Measurements from ENCODE around the gene ZNRF3.
A peak's percentile ranks its signal among the peaks of the same experiment; 100 is the strongest.
"Not testable (repeated sequence)": the region's sequence is repeated elsewhere in the genome, so short reads cannot be mapped to it uniquely, and the experiment has no call there.

ZNRF3 gene

DNA sequence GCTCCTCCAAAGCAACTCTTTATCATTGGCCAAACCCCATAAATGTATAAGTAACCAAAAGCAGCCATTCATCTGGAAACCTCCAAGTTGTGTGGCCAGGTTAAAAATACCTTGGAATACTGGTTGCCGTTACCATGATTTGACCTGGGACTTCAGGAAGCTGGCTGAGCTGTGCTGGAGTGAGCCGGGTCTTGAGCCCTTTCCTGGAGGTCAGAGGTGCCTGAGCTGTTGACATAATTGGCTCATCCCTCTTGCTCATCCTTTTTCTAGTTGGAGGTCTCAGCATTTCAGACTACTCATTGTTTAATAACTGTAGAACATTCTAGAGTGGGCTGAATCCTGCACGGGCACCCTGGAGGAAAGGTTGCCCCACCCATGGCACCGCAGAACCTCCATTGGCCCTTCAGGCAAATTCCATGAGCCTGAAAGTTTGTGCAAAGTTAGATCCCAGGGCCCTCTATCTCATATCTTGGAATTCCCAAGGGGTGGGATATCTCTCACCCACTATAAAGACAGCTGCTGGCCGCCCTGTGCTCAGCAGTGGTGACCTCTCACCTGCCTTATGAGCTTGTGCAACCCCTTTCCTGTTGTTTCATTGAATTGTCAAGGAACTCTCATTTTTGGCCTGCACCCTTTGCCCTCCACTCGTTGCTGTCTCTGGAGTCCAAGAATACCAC is 101.2 kb downstream of the ZNRF3 start:
- no peak for DNase-seq (ENCODE audit: low spot score)

DNA sequence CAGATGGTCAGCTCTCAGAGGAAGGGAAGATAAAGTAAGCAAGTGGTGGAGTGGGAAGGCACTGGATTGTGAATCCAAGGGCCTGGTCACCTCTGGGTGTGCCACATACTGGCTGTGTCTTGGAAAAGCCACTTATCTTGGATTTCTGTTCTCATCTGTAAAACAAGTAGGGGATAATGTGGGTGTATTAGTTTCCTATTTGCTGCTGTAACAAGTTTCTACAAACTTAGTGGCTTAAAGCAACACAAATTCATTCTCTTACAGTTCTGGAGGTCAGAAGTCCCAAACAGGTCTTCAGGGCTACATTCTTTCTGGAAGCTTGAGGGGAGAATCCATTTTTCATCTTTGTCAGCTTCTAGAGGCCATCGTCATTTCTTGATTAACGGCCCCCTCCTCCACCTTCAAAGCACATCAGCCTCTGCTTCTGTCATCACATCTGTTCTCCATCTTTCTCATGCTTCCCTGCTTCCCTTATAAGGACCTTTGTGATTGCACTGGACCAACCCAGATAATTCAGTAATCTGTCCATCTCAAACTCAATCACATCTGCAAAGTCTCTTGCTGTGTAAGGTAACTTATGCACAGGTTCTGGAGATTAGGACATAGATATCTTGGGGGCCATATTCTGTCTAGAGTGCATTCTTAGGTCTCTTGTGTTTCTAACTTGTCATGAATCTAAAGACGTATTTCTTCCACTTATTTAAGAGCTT is 102.4 kb downstream of the ZNRF3 start:
- DNase-seq (ENCODE audit: low spot score): no peak

DNA sequence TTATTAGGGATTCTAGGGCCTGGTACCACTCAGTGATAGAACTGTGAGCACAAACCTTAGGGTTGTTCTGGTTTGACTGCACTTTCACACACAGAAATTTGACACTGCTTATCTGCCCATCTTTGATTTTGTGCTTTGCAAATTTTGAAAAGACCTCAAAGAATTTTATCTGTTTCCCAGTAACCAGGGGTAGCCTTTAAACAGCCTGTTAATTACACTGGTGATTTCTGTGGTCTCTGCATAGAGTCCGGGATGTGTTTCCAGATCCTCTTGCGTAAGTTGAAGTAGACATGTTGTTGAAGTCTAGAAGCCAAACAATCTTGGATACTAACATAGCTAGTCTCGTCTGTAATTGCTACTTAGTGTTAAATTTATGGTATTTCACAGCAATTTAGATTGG is 103.0 kb downstream of the ZNRF3 start:
- DNase-seq (ENCODE audit: low spot score): no peak

DNA sequence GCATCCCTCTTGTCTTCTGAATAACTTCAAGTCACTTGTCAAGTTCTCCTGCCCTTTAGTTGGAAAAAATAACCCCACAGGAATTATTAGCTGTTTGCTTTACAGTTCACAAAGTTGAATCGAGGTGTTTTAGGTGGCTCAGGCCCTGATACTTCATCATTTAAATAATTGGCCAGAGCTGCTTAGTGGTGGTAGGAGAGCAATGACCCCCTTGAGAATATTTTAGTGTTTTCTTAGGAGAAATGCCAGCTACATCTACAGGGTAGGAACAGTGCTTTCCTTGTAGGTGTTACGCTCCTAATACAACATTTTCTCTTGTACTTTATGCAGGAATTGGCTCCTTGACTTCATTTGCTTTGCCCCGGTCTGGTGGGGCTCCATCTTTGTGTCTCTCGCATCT is 105.1 kb downstream of the ZNRF3 start:
- DNase-seq (ENCODE audit: low spot score): no peak

DNA sequence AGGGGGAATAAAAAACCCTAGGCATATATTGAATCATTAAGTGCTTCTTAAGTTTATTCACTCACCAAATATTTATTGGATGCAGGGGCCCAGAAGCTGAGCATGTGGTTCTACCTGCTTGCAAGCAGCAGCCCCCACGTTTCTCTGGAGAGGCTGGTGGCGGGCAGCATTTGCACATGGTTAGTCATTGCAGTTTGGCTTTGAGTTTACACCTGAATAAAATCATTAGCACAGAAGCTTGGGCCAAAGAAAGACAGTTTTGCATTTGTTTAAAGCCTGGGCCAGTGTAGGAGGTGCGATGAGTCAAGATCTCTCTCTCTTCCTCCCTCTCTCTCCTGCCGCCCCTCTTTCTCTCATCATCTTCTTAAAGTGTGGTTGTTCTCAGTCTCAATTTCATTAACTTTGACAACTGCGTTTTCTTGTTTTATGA is 105.7 kb downstream of the ZNRF3 start:
- DNase-seq (ENCODE audit: low spot score): no peak

DNA sequence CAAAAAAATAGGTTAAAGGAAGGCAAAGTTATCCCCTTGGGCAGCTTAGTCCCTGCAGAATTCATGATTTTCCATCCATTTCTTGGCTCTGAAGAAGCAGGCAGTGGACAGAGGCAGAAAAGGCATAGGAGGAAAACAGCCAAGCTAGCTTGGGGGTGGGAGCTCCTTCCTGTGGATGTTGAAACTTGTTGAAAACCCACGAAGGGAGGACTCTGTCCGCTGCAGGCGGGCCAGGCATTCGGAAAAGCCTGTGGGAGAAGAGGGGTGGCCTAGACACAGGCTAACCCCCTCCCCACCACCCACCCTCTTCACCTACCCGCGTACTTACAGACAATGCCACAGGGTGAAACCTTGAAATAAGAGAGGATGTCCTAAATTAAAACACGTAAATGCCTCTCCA is 106.1 kb downstream of the ZNRF3 start:
- DNase-seq (ENCODE audit: low spot score): no peak

DNA sequence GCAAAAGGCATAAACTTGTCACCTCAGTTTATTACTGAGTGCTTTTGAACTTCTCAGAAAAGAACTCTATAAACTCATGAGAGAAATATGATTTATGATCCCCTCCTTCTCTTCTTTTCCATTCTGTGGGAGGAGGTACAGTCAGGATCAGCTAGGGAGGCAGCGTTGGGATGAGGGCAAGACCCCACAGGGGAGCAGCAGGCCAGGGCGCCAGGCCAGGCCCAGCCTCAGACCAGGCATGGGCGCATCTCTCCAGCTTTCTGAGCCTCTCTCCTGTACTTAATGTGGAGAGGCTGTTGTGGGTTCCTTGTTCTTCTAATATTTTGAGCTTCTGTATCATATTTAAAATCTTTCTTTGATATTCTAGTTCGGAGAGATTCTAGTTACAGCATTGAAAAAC is 106.5 kb downstream of the ZNRF3 start:
- DNase-seq (ENCODE audit: low spot score): no peak

DNA sequence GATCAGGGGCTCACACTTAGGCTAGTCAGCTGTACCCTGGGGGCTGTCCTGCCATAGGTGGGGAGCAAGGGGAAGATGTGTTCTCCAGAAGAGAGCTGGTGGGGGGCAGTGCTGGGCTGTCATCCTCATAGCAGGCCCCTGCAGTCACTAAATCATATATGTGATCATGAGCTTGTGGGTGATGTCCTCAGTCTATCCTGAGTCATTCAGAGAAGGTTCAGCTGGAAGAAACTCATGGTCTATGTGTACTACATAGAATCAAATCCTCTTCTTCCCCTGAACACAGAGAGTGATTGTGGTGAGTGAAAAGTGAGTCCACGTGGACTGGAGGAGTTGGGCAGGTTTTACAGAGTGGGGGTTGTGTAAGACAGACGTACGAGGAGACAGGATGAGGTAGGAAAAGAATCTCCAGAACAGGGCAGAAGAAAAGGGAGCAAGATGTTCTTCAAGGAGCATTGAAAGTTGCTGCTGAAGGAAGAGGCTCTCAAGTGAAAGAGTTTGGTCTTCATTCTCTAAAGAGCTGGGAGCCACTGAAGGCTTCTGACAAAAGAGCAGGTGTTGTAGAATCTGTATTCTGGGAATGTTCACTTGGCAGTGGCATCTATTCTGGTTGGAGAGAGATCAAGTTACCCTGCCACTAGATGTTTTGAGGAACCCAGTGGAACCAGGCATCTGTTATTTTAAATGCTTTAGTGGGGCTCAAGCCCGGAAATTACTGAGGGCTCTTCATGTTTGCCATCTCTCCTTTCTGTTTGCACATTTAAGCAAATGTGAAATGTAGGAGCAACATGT is 109.4 kb downstream of the ZNRF3 start:
- DNase-seq (ENCODE audit: low spot score): no peak

DNA sequence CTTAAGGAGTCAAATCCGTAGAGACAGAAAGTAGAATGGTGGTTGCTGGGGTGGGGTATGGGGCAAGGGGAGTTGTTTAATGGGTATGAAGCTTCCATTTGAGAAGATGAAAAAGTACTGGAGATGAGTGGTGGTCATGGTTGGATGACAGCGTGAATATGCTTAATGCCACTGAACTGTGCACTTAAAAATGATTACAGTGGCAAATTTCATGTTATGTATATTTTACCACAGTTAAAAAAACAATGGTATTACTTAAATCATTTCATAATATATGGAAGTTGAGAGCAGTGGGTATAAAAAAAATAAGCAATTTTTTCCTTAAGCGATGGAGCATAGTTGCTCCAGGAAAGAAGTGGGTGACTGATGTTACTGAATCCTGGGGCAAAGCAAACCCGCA is 111.2 kb downstream of the ZNRF3 start:
- DNase-seq (ENCODE audit: low spot score): no peak

DNA sequence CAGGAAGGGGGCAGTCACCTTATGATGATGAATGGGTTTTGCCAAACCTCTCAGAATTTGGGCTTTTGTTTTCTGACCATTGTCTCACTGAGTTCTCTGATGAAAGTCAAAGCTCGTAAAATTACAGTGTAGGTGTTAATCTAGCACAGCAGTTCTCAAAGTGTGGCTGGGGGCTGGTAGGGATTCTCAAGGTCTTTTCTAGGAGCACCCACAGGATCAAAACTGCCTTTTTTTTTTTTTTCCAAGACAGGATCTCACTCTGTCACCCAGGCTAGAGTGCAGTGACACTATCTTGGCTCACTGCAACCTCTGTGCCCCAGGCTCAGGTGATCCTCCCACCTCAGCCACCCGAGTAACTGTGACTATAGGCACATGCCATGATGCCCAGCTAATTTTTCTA is 112.2 kb downstream of the ZNRF3 start:
- no peak for DNase-seq (ENCODE audit: low spot score)

DNA sequence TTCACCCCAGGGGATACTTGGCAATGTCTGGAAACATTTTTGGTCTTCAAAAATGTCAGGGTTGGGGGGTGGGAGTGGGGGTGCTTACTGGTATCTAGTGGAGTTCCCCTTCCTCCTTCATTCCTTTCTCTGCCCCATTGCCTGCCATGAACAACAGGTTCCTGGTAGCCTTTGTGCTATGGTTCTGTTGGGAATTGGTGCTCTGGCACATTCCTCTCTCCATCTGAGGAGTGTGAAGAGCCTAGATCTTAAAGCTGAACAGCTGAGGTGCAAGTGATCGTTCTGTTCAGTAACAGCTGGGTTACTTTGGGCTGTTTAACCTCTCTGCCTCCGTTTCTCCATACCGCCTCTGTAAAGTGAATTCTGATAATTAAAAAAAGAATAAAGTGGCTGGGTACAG is 114.0 kb downstream of the ZNRF3 start:
- no peak for DNase-seq (ENCODE audit: low spot score)

DNA sequence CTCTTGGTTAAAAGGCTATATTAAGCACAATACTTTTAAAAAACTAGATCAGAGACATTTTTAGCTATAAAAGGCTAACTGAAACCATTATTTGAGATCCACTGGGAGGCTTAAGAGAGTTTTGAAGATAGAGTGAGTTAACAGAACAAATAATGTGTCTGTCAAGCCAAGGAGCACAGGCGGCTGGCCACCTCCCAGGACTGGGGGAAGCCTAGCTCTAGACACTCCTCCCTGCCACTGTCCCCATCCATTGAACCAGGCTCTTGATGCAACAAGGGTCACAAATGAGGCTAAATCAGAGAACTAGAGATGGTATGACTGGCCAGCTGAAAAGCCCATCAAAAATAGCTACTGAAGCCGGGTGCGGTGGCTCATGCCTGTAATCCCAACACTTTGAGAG is 115.3 kb downstream of the ZNRF3 start:
- no peak for DNase-seq (ENCODE audit: low spot score)

DNA sequence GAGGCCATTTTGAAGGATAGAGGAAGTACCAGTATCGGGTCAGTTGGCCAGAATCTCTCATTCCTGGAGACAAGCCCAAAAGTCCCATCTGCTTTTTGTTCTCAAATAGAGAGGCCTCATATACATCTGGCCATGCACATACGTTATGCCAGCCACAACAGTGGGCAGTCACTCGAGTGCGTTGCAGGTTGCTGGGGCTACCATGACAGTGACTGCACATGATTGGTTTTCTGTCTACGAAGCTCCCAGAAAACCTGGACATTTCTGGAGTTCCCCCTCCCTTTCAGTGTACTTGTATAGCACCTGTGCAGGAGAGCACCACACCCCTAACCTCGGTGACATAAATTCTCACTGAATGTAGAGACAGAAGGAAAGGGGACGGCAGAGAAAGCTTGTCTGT is 116.1 kb downstream of the ZNRF3 start:
- DNase-seq (ENCODE audit: low spot score): no peak

DNA sequence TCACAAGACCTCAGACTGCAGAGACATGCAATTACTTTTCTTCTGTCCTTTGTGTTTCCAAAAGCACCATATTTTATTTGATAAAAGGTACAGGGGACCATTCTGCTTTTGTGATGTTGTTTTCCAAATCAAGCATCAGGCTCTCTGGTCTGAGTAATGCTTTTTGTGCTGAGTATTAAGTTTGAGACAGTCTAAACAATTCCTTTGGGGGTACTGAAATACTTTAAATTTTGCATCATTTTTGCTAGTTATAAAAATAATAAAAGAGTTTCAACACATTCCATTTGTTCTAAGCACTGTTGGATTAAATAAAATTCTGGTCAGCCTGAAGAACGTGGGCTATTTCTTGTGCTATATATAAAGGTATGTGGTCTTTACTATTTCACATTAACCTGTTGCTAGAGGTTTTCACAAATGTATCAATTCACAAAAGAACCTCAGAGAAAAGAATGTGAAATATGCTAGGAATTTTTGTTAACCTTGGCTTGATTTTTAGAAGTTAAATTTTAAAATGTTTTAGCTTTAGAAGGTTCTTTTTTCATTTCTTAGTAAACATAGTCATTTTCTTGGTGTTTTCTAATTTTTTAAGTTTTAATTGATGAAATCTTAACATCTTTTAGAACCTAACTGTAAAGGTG is 116.7 kb downstream of the ZNRF3 start:
- no peak for DNase-seq (ENCODE audit: low spot score)

DNA sequence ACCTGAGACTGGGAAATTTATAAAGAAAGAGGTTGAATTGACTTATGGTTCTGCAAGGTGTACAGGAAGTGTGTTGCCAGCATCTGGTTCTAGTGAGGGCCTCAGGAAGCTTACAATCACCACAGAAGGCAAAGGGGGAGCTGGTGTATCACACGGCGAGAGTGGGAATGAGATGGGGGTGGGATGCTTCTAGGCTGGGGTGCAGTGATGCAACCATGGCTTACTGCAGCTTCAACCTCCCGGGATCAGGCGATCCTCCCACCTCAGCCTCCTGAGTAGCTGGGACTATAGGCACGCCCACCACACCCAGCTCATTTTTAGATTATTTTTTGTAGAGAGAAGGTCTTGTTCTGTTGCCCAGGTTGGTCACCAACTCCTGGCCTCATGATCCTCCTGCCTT is 117.3 kb downstream of the ZNRF3 start:
- DNase-seq (ENCODE audit: low spot score): no peak

DNA sequence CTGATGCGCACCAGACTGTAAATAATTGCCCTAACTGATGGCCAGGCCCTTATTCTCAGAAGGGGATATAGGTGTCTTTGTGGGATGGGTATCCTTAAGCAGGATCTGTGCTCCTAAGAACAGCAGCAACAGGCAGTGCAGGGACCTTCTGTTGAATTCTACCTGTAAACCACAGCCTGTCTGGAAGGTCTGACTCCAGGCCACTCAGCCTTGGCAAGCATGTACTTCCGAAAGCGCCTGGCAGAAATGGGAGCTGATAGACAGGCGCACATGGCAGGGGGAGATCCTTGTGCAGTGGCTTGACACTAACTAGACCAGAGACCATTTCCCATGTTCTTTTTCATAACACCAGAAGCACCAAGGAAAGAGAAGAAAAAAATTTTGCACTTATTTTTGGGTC is 119.2 kb downstream of the ZNRF3 start:
- DNase-seq (ENCODE audit: low spot score): no peak

DNA sequence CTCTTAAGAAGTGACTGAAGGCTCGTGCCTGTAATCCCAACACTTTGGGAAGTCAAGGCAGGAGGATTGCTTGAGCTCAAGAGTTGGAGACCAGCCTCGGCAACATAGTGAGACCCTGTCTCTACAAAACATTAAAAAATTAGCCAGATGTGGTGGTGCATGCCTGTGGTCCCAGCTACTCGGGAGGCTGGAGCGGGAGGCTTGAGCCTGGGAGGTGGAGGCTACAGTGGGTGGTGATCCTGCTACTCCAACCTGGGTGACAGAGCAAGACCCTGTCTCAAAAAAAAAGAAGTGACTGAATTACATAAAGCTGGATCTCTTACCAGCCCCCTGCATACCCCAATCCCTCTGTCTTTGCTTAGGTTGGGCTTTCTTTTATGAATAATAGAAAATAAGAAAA is 120.2 kb downstream of the ZNRF3 start:
- DNase-seq (ENCODE audit: low spot score): no peak

DNA sequence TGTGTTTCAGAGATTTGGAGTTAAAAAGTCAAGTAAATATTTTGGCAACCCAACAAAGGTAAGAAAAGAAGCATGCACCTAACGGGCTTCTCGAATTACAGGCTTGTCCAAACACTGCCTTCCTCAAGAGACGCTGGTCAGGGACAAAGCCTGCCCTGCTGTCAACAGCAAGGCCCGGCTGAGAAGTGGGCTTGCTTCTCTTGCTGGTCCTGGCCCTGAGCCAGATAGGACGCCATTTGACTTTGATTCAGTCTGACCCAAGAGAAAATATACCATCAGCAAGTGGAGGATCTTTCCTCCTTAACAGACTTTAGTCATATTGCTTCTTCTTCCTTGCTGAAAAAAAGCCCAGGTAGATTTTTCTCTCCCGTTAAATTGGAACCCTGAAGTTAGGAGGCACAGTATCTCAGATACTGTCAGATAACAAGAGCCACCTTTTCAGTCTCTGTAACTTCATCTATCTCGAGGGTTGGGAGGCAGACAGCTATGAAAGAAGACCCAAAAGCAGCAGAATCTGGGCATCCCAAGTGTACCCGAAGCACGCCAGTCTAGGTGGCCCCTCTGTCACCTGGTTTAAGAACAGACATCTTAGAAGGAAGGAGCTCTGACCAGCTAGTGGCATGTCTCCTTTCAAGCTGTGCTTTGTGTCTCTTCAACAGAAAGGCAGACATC is 120.7 kb downstream of the ZNRF3 start:
- DNase-seq (ENCODE audit: low spot score): no peak

DNA sequence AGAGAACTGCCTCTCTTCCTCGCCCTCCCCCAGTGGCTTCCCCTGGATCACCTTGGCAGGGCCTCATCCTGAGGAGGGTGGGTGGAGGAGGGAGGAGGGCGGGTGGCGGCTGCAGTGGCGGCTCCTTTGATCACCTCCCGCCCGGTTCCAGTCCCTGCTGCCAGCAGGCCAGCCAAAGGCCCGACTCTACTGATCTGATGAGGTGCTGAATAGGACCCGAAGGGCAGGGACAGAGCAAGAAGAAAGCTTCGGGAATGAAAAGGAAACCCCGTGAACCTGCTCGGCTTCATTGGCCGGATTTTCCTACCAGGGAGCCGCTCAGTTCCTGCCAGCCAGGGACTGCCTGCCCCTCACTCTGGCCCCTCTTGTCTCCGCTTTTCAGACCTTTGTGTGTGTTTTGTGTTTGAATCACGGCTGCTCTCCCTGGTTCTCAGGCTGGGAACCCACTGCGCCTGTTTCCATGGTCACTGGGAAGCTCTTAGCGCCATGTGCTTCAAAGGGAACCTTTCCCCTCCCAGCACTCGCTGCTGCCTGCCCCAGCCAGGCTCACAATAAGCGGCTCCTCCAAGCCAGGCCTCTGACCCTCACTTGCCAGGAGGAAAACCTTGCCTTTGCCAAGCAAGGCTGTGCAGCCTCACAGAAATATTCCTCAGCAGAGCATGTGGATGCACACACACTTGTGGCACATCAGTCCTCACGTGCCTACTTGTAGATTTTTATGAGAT is 121.4 kb downstream of the ZNRF3 start:
- peak; percentile 9 for DNase-seq (ENCODE audit: low spot score)

DNA sequence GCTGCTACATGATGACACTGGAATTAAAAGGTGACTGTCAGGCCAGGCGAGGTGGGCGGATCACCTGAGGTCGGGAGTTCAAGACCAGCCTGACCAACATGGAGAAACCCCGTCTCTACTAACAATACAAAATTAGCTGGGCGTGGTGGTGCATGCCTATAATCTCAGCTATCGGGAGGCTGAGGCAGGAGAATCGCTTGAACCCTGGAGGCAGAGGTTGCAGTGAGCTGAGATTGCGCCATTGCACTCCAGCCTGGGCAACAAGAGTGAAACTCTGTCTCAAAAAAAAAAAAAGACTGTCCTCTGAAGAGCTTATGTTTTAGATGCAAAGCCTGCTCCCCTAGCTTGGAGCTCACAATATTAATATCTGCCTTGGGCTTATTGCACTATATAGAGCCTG is 122.4 kb downstream of the ZNRF3 start:
- not testable (repeated sequence) for DNase-seq (ENCODE audit: low spot score)

DNA sequence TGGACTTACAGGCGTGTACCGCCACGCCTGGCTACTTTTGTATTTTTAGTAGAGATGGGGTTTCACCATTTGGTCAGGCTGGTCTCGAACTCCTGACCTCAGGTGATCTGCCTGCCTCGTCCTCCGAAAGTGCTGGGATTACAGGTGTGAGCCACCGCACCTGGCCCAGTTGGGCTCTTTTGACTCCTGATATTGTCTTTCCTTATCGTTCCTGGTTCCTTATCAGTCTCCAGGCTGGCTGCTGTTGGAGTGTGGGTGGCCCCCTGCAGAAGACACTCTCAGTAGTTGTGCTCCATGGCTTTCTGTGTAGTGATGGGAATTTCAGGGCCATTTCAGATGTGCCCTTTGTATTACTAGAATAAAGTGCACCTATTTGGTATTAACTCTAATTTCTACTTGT is 123.0 kb downstream of the ZNRF3 start:
- no peak for DNase-seq (ENCODE audit: low spot score)

DNA sequence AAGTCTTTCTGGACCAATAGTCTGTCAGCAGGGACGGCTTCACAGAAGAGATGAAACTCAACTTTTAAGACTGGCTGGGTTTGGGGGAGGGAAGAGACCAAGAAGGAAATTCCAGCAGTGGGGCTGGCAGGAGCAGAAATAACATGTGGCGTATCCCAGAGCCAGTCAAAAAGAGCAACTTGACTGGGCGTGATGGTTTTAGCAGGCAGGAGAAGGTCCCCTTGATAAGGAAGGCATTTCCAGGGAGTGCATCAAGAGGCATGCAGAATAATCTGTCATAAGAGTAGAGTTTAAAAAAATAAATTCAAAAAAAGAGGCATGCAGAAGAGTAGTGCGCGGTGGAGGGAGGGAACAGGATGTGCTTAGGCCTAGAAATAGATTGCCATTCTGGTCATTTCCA is 125.8 kb downstream of the ZNRF3 start:
- no peak for DNase-seq (ENCODE audit: low spot score)

All from LoVo (cell line).